GM21381 (cell line): ENCODE data around the gene CIB2.

ENCODE experiments used
- ATAC-seq: cut with Tn5 transposase; IDR thresholded peaks from one replicate; pipeline ENCODE4 v1.9.1; 2021; ENCODE audit warnings: mild to moderate bottlenecking, moderate library complexity; ENCODE audit not compliant: unreplicated experiment

The CIB2 gene

GRCh38 chr15:78069462-78070029 lies 61.7 kb downstream of the CIB2 start:
- ATAC-seq: no peak

DNA sequence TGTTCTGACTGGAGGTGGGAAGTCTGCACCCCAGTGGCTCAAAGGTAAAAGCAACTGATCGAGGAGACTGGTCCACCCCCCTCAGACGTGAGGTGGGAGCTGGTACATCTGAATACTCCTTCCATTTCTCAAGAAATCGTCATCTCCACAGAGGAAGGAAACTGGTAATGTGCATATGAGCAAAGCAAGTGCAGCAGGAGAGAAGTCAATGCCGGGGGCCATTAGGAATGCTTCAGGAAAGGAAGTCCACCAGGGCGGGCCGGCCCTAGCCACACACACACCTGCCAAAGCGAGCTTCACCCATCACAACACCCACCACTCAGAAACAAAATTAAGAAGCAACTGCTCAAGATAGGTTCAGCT lies 62.2 kb downstream of the CIB2 start:
- ATAC-seq: no peak

DNA sequence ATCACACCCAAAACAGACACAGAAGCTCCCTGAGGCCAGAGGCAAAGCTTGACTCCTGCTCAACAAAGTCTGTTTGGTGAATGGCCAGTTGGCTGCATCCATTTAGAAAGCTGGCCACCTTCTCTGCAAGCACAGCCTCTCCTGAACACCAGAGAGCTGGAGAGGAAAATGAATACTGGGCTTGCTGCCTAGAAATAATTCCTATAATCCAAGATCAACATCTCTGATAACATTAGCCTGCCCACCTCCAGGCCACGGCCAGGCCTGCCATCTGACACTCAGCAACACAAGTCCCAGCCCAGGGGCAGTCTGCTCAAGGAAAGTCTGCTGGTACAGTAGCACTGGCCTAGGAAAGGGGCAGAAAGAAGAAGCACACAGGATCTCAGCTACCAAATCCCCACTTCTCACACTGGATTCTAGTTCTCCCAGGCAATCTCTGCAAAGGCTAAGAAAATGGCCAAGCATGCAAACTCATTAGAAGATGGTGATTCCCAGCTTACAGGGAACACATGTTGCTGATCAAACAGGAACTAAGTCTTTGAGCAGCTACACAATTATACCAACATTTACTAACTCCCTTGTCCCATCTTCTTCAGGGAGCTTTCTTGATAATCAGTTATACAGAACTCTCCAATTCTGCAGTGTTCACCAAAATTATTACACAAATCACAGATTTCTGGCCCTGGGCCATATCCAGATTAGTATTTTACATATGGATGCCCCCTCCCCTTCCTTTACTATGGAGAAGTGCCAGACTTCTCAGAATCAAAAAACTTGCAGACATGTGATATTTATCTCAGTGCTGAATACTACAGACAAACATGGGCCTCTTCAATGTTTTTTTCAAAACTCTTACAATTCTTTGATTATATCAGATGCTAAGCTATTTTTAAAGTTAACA lies 63.7 kb downstream of the CIB2 start:
- no peak for ATAC-seq

DNA sequence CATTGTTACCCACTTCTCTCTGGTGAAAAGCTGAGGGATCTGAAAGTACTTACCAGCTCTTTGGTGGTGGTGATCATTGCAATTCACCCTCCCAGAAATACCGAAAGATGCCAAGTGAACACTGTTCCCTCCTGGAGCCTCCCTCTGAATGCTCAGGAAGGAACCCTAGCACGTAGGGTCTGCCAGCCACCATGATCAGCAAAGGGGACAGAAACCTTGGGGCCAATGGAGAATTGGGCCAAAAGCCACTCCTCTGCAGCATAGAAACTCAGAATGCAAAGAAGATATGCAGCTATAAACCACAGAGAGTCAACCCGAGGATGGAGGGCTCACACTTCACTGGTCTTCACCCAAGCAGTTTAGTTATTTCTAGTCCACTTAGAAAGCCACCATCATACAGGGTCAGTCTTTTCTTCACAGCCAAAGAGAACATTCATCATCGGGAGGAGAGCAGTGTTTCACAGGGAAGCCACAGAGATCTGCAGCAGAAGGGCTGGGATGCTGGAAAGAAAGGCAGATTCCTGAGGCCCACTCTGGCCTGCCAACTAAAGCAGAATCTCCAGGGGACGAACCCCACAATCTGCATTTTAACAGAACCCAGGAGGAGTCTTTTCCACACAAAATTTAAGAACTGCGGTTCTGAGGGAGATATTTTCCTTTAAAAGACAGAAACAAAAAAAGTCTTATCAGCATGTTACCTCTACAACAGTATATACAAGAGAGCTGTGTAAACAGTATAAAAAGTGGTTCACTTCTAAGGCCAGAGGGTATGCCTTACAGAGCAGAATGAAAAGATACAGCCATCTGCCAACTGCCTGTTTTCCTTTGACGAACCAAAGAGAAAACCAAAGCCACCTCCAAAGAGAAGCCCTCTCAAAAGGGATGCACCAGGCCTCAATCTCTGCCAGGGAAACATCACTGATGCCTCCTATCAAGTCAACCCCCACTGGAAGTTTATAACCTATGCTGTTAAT lies 65.0 kb downstream of the CIB2 start:
- peak; percentile 64 for ATAC-seq

DNA sequence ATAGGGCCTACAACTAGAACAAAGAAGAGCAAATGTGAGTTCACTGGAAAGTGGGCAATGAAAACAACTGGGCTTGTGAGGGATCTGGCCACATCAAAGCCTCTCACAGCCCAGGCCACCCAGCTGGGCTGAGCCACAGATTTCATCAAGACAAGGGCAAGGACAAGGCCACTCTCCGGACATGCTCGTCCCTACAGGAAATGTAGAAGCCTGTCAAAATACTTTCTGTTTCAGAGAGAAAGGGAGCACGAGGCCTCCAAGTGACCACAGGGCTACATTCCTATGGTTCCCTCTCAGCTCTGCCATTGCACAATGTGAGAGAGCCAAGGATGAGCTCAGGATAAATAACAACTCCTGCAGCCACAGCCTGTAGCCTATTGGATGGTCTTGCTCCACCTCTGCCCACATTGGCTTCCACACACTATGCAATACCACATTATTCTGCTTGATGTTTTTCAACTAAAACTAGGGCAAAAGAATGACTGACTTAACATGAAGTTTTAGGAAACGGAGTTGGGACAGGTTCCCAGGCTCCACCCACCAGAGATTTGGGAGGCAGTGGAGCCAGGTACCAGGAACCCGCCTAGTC lies 65.9 kb downstream of the CIB2 start:
- no peak for ATAC-seq

- no peak for ATAC-seq
These were observed 66.7 kb downstream of the CIB2 start for GRCh38 chr15:78064544-78064943.

- no peak for ATAC-seq
These were observed 67.3 kb downstream of the CIB2 start for GRCh38 chr15:78063970-78064385.

DNA sequence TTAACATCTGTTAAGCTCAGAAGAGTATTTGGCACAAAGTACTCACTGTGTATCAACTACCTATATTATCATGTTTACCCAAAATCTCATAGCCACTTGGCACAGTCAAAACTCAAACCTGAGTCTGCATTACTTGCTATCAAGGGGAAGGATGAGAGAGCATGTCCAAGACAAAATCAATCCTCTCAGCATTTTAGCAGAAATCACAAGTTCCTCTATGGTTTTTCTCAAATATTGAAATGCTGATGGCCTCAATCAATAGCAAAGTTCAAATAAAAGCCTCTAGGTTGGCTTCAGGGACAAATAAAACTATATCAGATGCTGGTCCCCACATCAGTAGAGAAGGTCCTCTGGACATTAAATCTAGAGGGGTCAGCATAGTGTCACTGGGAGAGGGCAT lies 68.0 kb downstream of the CIB2 start:
- no peak for ATAC-seq

- ATAC-seq: peak; percentile 39
These were observed 69.2 kb downstream of the CIB2 start for GRCh38 chr15:78061963-78062427.

GRCh38 chr15:78060232-78060631 lies 71.0 kb downstream of the CIB2 start:
- ATAC-seq: no peak

DNA sequence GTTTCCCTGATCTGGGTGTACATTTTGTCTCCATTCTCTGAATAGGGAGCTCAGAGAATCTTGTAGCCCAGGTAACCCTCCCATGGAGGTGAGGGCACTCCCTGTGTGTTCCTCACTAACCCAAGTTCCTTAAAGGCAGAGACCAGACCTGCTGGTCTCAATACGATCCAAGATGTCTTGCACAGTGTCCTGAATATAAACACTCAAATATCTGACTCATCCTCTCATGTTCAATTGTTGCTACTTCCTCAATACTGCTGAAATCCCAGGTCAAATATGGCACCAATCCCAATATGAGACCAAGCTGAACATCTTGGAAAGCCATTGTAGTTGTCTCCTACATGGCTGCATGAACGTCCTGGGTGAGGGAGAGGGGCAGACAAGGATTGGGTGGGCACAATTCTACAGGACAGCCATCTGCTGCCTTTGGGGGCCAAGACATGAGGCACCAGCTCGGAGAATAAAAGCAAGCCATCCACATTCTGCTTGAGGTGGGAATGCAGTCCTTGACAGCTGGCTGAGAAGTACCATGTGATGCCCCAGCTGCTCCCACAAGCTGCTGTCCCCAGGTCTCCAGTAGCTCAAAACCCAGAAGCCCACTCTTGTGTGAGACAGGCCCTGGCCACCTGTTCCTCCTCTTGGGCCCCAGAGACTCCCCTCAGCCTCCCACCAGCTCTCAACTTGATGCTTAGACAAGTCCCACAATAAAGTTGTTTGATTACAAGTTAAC lies 72.0 kb downstream of the CIB2 start:
- ATAC-seq: no peak

- no peak for ATAC-seq
These were observed 72.8 kb downstream of the CIB2 start for GRCh38 chr15:78058401-78058935.

GRCh38 chr15:78057803-78058202 lies 73.4 kb downstream of the CIB2 start:
- no peak for ATAC-seq

- no peak for ATAC-seq
These were observed 74.5 kb downstream of the CIB2 start for GRCh38 chr15:78056714-78057269.

- no peak for ATAC-seq
These were observed 75.1 kb downstream of the CIB2 start for GRCh38 chr15:78055919-78056713.

DNA sequence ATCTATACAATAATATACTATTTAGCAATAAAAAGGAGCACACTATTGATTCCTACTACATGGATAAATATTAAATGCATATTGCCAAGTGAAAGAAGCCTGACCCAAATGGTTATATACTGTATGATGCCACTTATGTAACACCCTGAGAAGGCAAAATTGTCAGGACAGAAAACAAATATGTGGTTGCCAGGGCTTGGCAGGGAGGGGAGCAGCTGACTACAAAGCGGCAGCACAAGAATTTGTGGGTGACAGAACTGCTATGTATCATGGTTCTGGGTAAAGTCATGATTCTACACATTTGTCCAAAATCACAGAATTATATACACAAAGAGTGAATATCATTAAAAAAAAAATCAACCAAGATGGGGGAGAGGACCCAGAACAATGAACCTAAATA lies 76.3 kb downstream of the CIB2 start:
- no peak for ATAC-seq
